GM19372 (cell line): ENCODE results near the gene PPP4R1.
A peak's percentile ranks its signal among the peaks of the same experiment; 100 is the strongest.
"Not testable (repeated sequence)": the region's sequence is repeated elsewhere in the genome, so short reads cannot be mapped to it uniquely, and the experiment has no call there.

Experiments used
- ATAC-seq: cut with Tn5 transposase; IDR thresholded peaks from one replicate; pipeline ENCODE4 v1.9.1; 2021; ENCODE audit warnings: mild to moderate bottlenecking, low read depth, moderate library complexity; ENCODE audit not compliant: unreplicated experiment

Gene PPP4R1, protein sequence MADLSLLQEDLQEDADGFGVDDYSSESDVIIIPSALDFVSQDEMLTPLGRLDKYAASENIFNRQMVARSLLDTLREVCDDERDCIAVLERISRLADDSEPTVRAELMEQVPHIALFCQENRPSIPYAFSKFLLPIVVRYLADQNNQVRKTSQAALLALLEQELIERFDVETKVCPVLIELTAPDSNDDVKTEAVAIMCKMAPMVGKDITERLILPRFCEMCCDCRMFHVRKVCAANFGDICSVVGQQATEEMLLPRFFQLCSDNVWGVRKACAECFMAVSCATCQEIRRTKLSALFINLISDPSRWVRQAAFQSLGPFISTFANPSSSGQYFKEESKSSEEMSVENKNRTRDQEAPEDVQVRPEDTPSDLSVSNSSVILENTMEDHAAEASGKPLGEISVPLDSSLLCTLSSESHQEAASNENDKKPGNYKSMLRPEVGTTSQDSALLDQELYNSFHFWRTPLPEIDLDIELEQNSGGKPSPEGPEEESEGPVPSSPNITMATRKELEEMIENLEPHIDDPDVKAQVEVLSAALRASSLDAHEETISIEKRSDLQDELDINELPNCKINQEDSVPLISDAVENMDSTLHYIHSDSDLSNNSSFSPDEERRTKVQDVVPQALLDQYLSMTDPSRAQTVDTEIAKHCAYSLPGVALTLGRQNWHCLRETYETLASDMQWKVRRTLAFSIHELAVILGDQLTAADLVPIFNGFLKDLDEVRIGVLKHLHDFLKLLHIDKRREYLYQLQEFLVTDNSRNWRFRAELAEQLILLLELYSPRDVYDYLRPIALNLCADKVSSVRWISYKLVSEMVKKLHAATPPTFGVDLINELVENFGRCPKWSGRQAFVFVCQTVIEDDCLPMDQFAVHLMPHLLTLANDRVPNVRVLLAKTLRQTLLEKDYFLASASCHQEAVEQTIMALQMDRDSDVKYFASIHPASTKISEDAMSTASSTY

DNA sequence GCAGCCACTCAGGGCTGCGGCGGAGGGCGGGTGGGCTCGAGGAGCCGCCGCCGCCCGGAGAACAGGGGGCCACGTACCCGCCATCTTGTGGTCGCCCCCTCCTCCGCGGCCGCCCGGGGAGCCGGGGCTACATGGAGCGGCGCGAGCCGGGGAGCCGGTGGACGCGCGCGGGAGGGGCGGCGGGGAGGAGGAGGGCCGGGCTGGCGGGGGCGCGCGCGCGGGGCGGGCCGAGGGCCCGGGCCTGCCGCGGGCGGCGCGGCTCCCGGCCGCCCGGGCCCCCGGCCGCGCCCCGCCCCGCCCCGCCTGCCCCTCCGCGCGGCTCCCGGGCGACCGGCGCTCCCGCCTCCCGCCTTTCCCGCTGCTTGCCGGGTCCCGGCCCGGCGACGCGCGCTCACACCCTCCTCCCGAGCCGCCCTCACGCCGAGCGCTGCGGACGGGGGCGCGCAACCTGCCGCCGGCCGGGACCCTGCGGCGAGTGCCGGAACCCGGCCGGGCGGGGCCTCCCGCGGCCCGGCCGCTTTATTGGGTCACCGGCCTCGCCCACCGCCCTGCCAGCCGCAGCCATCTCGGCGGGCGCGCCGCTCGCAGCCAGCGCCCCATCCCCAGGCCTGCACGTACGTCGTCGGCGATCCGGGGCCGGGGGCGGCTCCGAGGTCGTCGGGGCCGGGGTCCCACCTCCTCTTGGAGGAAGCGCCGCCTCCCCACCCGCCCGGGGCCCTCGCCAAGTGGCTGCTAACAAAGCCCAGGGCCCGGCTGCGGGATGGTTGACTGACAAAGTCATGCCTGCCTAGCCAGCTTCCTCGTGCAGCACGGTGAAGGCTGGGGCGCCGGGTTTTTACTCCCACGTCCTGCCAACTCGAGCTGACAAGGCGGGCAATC, at the start of gene PPP4R1:
Gene PPP4R1, minus strand, starts transcription at position 159 of the 879 bp plus-strand sequence. Its CDS starts 75 bp downstream, at position 84.
- ATAC-seq = peak; percentile 58

DNA sequence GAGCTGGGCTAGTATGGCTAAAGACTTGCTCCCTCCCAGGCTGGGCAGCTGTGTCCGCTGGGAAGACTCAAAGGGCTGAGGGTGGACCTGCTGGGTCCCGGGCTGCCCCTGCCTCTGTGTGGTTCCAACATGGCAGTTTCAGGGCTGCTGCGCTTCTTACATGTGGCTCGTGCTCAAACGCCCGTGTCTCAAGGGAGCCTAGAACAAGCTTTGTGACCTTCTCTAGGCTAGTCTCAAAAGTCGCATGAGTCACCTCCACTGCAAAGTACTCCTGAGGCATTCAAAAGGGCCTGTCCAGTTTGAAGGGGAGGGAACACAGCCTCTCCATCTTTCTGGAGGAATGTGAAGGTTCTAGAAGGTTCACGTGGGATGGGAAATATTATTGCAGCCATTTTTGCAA, 49.0 kb upstream of the PPP4R1 start:
- ATAC-seq = no peak

DNA sequence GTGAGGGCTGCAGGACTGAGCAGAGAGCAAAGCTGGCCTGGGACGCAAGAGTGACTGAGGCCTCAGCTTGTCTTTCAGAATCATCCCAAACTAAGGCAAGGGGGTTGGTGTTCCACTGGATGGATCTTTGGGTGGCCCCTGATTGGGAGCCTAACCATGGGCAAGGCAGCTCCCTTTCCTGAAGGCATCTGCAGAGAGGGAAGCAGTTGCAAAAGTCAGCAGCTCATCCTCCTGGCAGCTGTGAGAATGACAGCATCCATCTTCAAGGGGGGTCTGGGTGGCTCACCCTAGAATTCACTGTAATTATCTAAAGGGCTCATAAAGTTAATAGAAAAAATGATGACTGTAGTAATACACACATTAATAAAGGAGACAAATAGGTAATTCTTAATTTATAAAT, 47.2 kb upstream of the PPP4R1 start:
- no peak for ATAC-seq

DNA sequence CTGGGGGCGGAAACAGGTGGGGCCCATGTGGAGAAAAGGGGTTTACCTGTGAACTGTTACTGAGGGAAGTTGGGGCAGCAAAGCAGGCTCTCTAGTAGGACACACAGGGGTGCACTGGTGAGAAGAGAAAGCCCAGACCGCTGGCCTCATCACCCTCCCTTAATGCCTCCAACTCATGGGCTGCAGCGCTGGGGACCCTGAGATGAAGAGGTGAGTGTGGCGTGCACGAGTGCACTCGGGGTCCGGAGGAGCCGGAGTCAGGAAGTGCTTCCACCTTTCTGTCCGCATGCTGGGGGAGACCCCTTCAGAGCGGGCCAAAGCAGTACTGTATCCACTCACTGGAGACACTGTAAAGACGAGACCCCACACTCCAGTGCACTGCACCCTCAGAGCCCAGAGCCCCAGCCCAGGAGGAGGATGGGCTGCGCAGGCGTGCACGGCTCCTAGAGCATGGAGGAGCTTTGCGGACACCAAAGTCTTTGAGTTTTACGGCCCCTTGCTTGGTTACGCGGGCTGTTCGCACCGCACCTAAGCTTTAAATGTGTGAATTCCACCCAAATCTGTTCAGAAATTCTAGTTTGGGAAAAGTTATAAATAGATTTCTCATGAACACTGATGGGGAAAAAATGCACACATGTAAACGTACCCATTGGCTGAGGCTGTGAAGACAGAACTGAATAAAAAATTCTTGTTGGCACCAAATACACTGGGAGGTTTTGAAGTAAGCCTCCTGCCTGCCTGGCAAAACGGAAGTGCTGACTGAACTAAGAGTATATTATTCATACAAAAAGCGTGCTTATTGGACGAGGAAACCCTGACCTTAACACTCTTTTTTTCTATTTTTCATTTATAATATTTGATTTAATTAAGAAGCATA, 45.4 kb upstream of the PPP4R1 start:
- no peak for ATAC-seq

DNA sequence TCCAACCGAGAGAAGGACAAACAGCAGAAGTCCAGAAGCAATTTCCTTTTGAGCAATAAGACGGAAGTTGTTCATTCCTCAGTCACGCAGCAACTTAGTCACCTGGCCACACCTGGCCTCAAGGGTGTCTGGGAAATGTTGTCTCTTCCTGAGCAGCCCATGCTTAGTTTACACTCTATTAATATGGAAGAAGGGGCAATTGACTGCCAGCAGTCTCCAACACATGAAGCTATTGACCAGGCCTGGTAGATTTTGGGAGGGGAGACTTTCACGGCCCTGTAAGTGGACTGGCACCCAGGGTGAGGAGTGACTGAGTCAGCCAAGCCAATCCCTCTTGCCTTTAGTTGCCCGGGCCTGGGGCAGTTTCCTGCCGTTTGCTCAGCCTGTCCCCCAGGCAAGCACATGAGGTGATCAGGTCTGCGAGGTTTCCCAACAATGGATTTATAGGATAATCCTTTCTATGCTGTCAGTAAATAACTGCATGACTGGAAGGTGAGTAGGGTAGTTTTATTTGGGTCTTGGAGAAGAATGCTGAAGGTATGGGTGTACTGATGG, 43.8 kb upstream of the PPP4R1 start:
- no peak for ATAC-seq

DNA sequence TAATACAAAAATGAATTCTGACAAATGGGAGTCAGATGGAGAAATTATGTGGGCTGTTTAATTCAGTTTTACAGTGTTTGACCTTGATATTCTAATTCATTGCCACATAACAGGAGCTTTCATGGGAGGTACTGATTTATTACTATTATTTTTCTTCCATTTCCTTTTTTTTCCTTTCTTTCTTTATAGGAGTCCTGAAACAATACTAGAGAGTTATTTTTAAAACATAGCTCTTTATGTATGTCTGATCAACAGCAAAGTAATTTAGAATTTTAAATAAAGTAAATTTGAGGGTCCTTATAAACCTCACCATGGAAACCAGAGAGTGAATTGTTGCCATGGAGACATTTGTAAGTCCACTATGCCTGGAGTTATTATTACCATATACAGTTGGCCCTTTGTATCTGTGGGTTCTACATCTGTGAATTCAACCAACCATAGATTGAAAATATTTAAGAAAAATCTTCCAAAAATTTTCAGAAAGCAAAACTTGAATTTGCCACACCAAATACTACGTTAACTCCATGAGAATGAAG, 40.9 kb upstream of the PPP4R1 start:
- no peak for ATAC-seq

DNA sequence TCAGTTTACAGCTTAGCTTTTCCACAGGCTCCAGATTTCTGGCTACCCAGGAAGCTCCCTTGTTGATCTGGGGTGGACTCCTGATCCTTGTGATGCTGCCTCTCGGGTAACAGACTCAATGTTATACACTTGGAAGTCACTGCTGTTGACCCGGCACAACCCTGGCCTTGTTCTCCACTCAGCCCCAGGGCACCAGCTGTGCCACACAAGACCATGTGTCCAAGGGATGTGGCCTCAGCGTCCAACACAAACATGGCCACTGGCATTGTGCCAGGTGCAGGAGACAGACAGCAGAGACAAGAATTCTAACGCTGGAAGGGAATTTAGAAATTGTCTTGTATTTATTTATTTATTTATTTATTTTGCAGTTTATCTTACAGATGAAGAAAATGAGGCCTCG, 39.0 kb upstream of the PPP4R1 start:
- no peak for ATAC-seq

DNA sequence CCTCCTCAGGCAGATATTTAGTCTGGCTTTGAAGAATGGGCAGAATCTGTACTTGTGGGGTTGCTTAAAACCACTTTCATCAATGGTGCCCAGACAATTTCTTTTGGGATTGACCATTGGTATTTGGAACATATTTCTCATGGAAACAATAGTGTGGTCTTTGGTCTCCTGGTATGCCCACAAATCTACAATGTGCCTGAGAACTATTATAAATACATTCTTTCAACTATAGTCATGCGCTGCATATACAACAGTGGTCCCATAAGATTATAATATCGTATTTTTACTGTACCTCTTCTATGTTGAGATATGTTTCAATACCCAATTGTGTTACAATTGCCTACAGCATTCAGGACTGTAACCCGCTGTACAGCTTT, 34.8 kb upstream of the PPP4R1 start:
- ATAC-seq = no peak

DNA sequence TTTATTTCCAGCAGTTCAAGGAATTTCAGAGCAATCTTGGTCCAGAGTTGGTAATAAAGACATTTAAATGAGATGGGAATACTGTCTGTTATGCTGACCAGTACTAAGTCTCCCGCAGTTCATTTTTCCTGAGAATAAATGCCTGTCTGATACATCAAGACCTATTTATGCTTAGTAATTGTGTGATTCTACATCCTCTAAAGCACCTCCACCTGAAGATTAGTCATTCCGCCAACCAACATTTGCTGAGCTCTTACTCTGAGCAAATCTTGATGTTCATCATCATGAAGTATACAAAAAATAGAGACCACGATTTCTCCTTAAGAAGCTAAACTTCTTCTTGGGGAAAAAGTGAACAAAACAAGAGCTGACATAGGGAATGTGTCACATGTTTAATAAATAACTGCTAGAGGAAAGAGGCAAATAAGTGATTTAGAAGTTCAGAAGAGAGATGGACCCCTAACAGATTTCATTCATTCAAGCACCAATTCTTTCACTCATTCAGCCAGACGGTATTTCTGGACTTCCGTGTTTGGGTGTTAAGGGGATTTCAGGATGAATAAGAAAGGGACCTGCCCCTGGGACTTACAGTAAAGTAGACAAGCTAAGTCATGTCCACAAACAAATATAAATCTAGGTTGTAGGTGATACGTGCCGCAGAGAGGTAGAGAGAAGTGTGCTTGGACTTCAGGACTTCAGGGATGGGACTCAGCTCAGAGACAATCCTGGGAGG, 34.2 kb upstream of the PPP4R1 start:
- no peak for ATAC-seq

DNA sequence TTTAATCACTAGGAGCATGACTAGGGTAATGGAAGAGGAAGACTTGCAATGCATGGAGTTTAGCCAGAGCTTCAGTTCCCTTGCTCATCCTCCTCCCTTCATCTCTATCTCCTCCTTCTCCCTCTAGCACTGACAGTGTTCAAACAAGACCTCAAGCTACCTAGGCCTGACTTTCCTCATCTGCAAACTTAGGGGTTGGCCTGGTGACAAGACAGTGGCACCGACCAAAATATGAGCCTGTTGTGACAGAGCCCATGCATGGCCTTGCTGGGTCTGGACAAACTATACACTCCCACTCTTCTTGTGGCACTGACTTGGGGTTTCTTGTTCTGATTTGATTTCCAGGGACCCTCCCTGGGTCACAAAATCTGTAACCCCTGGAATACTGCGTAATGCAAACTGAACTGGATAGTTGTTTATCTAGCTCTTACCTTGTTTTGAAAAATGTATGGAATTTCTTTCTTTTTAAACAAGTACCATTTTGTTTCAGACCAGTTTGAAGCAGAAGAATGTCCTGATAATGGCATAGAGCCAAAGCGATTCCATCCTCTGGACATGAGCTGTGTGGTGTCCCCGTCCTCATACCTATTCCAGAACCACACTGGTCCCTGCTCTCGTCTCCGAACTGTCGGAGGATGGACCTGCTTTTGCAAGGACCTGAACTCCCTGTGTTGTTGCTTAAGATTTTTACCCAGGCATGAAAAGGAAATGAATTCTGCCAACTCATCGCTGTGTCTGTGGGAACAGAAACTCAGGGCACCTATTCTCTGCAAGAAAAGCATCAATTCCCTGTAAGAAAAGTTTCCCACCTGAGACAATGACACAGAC, 33.4 kb upstream of the PPP4R1 start:
- ATAC-seq = no peak

DNA sequence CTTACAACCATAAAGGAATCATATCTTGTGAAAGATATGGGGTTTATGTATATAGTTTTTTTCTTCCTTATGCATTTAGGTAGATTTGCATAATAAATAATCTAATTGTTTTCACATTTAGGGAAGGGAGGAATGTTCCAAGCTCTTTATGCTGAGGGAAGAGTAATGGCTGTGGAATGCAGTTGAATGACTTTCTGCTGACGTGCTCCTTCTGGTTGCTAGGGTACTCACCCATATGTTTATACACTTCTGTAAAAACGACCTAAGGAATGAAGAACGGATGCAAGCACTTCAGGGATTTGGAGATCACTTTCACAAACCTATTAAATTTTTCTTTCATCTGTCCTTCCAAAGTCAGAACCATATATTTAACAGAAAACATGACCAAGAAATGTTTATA, 29.2 kb upstream of the PPP4R1 start:
- no peak for ATAC-seq

DNA sequence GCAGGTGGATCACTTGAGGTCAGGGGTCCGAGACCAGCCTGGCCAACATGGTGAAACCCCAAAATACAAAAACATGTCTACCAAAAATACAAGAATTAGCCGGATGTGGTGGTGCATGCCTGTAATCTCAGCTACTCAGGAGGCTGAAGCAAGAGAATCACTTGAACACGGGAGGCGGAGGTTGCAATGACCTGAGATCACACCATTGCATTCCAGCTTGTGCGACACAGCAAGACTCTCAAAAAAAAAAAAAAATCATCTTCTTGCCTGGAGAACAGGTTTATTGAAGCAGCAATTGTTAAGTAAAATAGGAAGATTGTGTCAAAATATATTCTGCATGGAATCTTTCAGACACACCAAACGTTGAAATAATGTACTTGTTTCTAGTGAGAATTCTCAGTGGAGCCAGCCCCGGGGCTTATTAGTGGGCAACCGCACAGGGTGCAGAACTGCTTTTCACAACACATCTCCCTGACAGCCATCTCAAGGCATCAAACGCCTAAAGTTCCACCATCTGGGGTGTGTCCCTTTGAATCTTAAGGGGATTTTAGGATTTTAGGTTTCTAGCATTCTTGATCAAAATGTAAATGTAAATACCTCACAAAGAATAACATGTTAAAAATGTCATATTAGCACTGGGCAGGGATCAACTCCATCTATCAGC, 28.6 kb upstream of the PPP4R1 start:
- ATAC-seq = no peak

DNA sequence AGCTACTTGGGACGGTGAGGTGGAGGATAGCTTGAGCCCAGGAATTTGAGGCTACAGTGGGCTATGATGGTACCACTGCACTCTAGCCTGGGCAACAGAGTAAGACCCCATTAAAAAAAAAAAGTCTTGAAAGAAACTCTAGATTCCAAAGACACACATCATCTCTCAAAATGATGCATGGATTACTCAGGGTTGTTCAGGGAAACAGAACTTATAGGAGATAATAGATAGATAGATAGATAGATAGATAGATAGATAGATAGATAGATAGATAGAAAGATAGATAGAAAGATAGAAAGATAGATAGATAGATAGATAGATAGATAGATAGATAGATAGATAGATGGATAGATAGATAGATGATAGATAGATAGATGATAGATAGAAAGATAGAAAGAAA, 26.7 kb upstream of the PPP4R1 start:
- not testable (repeated sequence) for ATAC-seq

DNA sequence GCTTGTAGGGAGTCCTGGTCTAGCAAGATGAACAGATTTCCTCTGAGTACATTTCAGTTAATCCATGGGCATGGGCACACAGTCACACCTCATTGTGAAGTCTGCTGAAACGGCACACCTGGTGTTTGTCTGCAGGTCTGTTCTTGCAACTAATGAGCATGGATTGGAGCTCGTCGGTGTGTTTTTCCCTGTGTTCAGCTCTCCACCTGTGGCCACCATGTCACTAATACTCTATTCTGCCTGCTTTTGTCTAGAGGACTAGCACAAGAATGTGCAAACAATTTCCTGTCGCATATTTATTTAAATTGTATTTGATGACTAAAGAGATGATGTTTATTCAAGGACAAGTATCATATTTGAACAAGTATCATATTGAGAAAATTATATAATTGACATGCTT, 24.5 kb upstream of the PPP4R1 start:
- no peak for ATAC-seq

DNA sequence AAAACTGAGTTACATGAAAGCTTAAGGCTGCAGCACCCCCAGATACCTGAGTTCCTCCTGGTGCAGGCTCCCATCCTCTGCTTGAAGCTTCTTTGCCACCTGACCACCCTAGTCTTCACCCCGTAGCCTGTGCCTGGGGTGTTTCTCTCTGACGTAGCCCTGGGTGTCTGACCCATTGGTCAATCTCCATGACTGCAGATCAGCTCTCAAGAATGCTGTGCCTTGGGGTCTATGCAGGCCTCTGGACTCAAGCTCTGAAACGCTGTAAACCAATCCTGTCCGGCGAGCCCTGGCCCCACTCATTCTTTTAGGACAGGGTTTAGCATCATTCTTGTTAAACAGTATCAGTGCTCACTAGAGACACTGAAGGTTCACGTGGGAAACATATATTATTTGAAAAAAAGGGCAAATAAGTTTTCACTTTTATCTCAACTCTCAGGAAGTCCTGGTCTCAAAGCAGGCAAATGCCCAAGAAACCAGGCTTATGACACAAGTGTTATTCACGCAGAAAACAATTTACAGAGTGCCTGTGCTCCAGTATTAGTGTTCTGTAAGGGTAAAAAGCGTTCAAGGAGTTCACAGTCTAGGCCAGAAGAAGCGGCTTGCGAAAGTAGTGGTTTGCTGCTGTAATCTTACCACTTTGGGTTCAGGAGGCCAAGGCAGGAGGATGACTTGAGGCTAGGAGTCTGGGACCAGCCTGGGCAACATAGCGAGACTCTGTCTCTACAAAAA, 22.8 kb upstream of the PPP4R1 start:
- no peak for ATAC-seq

DNA sequence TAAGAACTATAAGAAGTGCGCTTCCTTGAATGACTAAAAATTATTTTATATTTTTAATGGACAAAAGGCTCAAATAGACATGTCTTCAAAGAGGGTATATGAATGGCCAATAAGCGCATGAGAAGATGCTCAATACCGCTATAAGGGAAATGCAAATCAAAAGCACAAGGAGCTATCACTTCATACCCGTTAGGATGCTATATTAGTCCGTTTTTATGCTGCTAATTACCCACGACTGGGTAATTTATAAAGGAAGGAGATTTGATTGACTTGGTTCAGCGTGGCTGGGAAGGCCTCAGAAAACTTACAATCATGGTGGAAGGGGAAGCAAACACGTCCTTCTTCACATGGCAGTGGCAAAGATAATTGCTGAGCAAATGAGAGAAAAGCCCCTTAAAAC, 20.5 kb upstream of the PPP4R1 start:
- no peak for ATAC-seq
